GM12872 (cell line): ENCODE measurements around the gene CRYBG2.

Source experiments
- CTCF ChIP-seq: IDR thresholded peaks from 3 replicates; pipeline ENCODE4 v1.5.1; 2011; ENCODE audit warnings: low read depth, mild to moderate bottlenecking, low read length, moderate library complexity; ENCODE audit not compliant: insufficient read depth

CRYBG2 gene

GRCh38 chr1:26290882-26291261, 63.1 kb downstream of the CRYBG2 start:
- no peak for TF ChIP-seq CTCF

GRCh38 chr1:26290122-26290881, 63.6 kb downstream of the CRYBG2 start:
- no peak for TF ChIP-seq CTCF

- no peak for TF ChIP-seq CTCF
These were observed 64.5 kb downstream of the CRYBG2 start for GRCh38 chr1:26289158-26290059.

- no peak for TF ChIP-seq CTCF
These were observed 65.5 kb downstream of the CRYBG2 start for GRCh38 chr1:26288311-26288941.

GRCh38 chr1:26287811-26288210, 66.1 kb downstream of the CRYBG2 start:
- no peak for TF ChIP-seq CTCF

GRCh38 chr1:26287033-26287711, 66.8 kb downstream of the CRYBG2 start:
- no peak for TF ChIP-seq CTCF

GRCh38 chr1:26286064-26286416, 67.9 kb downstream of the CRYBG2 start:
- TF ChIP-seq CTCF = no peak
